Colonic mucosa (tissue), 4 donors: ENCODE measurements around the gene RNASE3. TPM values are rescaled to one million over a fixed set of nuclear protein-coding genes. Genes with fewer than 3 reads are reported as not detected.

Source experiments
- DNase-seq: peaks from one replicate; pipeline ENCODE4 v3.0.0-alpha.2; 2020
- H3K27ac ChIP-seq: fragments of 200-600 bp; one replicate; pipeline ENCODE4 v1.8.0; 2021
- H3K27me3 ChIP-seq: fragments of 200-600 bp; one replicate; pipeline ENCODE4 v1.8.0; 2021
- H3K36me3 ChIP-seq: fragments of 200-600 bp; one replicate; pipeline ENCODE4 v1.8.0; 2021
- H3K4me1 ChIP-seq: fragments of 200-600 bp; one replicate; pipeline ENCODE4 v1.8.0; 2021; ENCODE audit warnings: mild to moderate bottlenecking
- H3K4me3 ChIP-seq: fragments of 200-600 bp; one replicate; pipeline ENCODE4 v1.8.0; 2021
- H3K9ac ChIP-seq, 2 donors: one replicate each; pipeline ENCODE4 v1.7.0; 2013; ENCODE audit warnings: control low read depth in 2 of 2, low read depth in 2 of 2, low read length in 2 of 2
- H3K9me3 ChIP-seq: fragments of 200-600 bp; one replicate; pipeline ENCODE4 v1.8.0; 2021
- CTCF ChIP-seq: fragments of 200-600 bp; IDR thresholded peaks from one replicate; pipeline ENCODE4 v1.8.0; 2022; ENCODE audit warnings: antibody characterized with exemption, mild to moderate bottlenecking
- intact Hi-C: fragments of 100-400 bp; cut with DNase I; formaldehyde crosslinking; loops from one replicate; pipeline ENCODE4 v1.14.1; 2022
- total RNA-seq, 2 donors: library from RNA; stranded (reverse); fragmentation: NEBNext Ultra II Directional in 1 of 2; extraction: Animal tissue kit (Norgen Biotek cat#: 25700) in 1 of 2; gene quantifications; one replicate each; pipeline ENCODE4 v1.2.1, GENCODE V29; 2021
- donor health status: healthy.
- donor health status: DM: no; HTN: no; CAD: no.
- donor health status: DM: no; HTN: no; CAD: no.

Gene RNASE3
- total RNA-seq, 2 donors from 2014 or later = not detected

GRCh38 chr14:20934148-20934762 lies 43.1 kb downstream of the RNASE3 start:
- Histone ChIP-seq H3K27me3 (no peaks in the 10 kb centered on the region), H3K9me3 (no peaks in the 10 kb centered on the region), H3K9ac (no peak overlapping the region), H3K4me1 (no peaks in the 10 kb centered on the region), H3K27ac (no peak overlapping the region), H3K4me3 (no peak overlapping the region), H3K36me3 (no peaks in the 10 kb centered on the region)
- intact Hi-C loops = no loop called here
- DNase-seq = no peak
- no peak for TF ChIP-seq CTCF

- H3K4me1 ChIP-seq = no peaks in the 10 kb centered on the region
- no peak overlapping the region for H3K27ac ChIP-seq
- no peak overlapping the region for H3K9ac ChIP-seq
- H3K36me3 ChIP-seq = no peaks in the 10 kb centered on the region
- no peak for DNase-seq
- intact Hi-C loops = no loop called here
- no peak for TF ChIP-seq CTCF
- no peaks in the 10 kb centered on the region for H3K27me3 ChIP-seq
- H3K4me3 ChIP-seq = no peak overlapping the region
- H3K9me3 ChIP-seq = no peaks in the 10 kb centered on the region
Observed at GRCh38 chr14:20935303-20935984, 44.3 kb downstream of the RNASE3 start.

Other genes with a start within 250 kb of the RNASE3 start
- not detected for gene OR6S1, start 249.7 kb upstream of the RNASE3 start, total RNA-seq
- 10 to 100 TPM; 41.5 to 94.7 TPM for gene RNASE4, start 206.8 kb upstream of the RNASE3 start, total RNA-seq
- gene ANG, start 202.6 kb upstream of the RNASE3 start, total RNA-seq = 10 to 100 TPM; 50.0 to 73.6 TPM
- gene EDDM3A, start 145.5 kb upstream of the RNASE3 start, total RNA-seq = not detected
- not detected for gene EDDM3B, start 123.0 kb upstream of the RNASE3 start, total RNA-seq
- gene RNASE6, start 110.1 kb upstream of the RNASE3 start, total RNA-seq = 1 to 10 TPM; 3.4 to 6.8 TPM
- gene RNASE1, start 88.5 kb upstream of the RNASE3 start, total RNA-seq = 100 to 1,000 TPM; 189 to 244 TPM
- 1 to 10 TPM in 1 of 2 donors, not detected in 1; 1.1 TPM for gene RNASE2, start 64.1 kb downstream of the RNASE3 start, total RNA-seq
- 10 to 100 TPM; 59.6 to 79.3 TPM for gene METTL17, start 98.6 kb downstream of the RNASE3 start, total RNA-seq
- gene SLC39A2, start 107.9 kb downstream of the RNASE3 start, total RNA-seq = 1 to 10 TPM; 1.2 to 3.0 TPM
- 100 to 1,000 TPM; 136 to 171 TPM for gene NDRG2, start 133.7 kb downstream of the RNASE3 start, total RNA-seq
- under 1 TPM in 1 of 2 donors, not detected in 1; 0.94 TPM for gene TPPP2, start 138.8 kb downstream of the RNASE3 start, total RNA-seq
- gene RNASE13, start 143.4 kb downstream of the RNASE3 start, total RNA-seq = not detected
- under 1 TPM; 0.16 to 0.30 TPM for gene RNASE7, start 151.0 kb downstream of the RNASE3 start, total RNA-seq
- gene RNASE8, start 166.4 kb downstream of the RNASE3 start, total RNA-seq = not detected
- 10 to 100 TPM; 49.5 to 66.9 TPM for gene ARHGEF40, start 178.9 kb downstream of the RNASE3 start, total RNA-seq
- gene ZNF219, start 207.3 kb downstream of the RNASE3 start, total RNA-seq = 10 to 100 TPM; 44.0 to 79.6 TPM
- gene TMEM253, start 209.7 kb downstream of the RNASE3 start, total RNA-seq = 10 to 100 TPM; 28.8 to 48.3 TPM